Suprapubic skin (tissue), 4 donors: ENCODE measurements around the gene SPATA13. TPM values are rescaled to one million over a fixed set of nuclear protein-coding genes. Genes with fewer than 3 reads are reported as not detected.

Source experiments
- DNase-seq, 2 donors: peaks; one replicate each; pipeline ENCODE4 v3.0.0-alpha.2; 2019; ENCODE audit warnings: low spot score in 2 of 2
- H3K27ac ChIP-seq: fragments of 200-600 bp; sonication (generic); one replicate; pipeline ENCODE4 v1.5.1; 2019
- H3K27me3 ChIP-seq: fragments of 200-600 bp; sonication (generic); one replicate; pipeline ENCODE4 v1.5.1; 2019
- H3K36me3 ChIP-seq: fragments of 200-600 bp; sonication (generic); one replicate; pipeline ENCODE4 v1.5.1; 2019
- H3K4me1 ChIP-seq: fragments of 200-600 bp; sonication (generic); one replicate; pipeline ENCODE4 v1.5.1; 2019
- H3K4me3 ChIP-seq: fragments of 200-600 bp; sonication (generic); one replicate; pipeline ENCODE4 v1.5.1; 2019; ENCODE audit warnings: mild to moderate bottlenecking
- H3K9me3 ChIP-seq: fragments of 200-600 bp; sonication (generic); one replicate; pipeline ENCODE4 v1.5.1; 2019
- EP300 ChIP-seq: sonication (generic); formaldehyde crosslinking; IDR thresholded peaks from one replicate; pipeline ENCODE4 v1.6.1; 2017; ENCODE audit warnings: antibody characterized with exemption
- POLR2A ChIP-seq, 2 donors: fragments of 450-650 bp; IDR thresholded peaks; one replicate each; pipeline ENCODE4 v1.6.1; 2017; ENCODE audit warnings: antibody characterized with exemption in 2 of 2, mild to moderate bottlenecking in 2 of 2, moderate library complexity in 2 of 2
- POLR2AphosphoS5 ChIP-seq, 3 donors: sonication (generic); formaldehyde crosslinking; IDR thresholded peaks; one replicate each; pipeline ENCODE4 v1.6.1; 2017; ENCODE audit warnings: antibody characterized with exemption in 3 of 3
- WGBS: methylation state at CpG from one replicate; pipeline ENCODE4 v1.1.5; 2018; 5-methylcytosine and 5-hydroxymethylcytosine counted together
- total RNA-seq, 4 donors: library from RNA; depleted of rRNA; stranded (reverse); fragments of >200 nt; gene quantifications; one replicate each; pipeline ENCODE4 v1.1.0, GENCODE V29; 2016
- TF ChIP-seq, protein P1 (sequence below), 2 donors: fragments of 200-600 bp in 1 of 2; fragments of 450-650 bp in 1 of 2; sonication (generic) in 1 of 2; IDR thresholded peaks; one replicate each; pipeline ENCODE4 v1.5.1; 2016 to 2019; ENCODE audit warnings: antibody characterized with exemption in 2 of 2, mild to moderate bottlenecking in 1 of 2, moderate library complexity in 1 of 2

Gene SPATA13
- total RNA-seq, 4 donors from 2014 or later: 26.5 to 64.2 (median 31.6) TPM

DNA sequence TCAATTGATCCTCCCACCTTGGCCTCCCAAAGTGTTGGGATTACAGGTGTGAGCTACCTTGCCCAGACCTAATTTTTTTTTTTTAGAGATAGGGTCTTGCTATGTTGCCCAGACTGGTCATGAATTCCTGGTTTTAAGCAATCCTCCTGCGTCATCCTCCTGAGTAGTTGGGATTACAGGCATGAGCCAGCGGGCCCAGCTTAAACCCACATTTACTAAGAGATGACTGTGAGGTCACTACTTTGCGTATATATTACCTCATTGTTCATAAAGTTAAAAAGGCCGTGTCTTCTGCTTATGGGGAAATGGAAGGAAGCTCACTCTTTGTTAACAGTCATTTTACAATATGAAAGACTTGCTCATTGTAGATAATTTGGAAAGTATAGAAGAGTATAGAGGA lies 109.3 kb downstream of the SPATA13 start:
- DNase-seq: no peak
- Histone ChIP-seq H3K4me3 (no peak overlapping the region), H3K36me3 (no peaks in the 10 kb centered on the region), H3K9me3 (no peaks in the 10 kb centered on the region), H3K4me1 (peaks cover 43% of the 10 kb centered on the region), H3K27ac (no peak overlapping the region), H3K27me3 (no peaks in the 10 kb centered on the region)
- WGBS: 89% methylated on average over 4 of the region's 4 CpGs
- no peak for TF ChIP-seq EP300
- no peak for TF ChIP-seq POLR2AphosphoS5 (IDR thresholded peaks at IDR 0.05)
- no peak for TF ChIP-seq POLR2A (IDR thresholded peaks at IDR 0.05)
- TF ChIP-seq, protein P1, sequence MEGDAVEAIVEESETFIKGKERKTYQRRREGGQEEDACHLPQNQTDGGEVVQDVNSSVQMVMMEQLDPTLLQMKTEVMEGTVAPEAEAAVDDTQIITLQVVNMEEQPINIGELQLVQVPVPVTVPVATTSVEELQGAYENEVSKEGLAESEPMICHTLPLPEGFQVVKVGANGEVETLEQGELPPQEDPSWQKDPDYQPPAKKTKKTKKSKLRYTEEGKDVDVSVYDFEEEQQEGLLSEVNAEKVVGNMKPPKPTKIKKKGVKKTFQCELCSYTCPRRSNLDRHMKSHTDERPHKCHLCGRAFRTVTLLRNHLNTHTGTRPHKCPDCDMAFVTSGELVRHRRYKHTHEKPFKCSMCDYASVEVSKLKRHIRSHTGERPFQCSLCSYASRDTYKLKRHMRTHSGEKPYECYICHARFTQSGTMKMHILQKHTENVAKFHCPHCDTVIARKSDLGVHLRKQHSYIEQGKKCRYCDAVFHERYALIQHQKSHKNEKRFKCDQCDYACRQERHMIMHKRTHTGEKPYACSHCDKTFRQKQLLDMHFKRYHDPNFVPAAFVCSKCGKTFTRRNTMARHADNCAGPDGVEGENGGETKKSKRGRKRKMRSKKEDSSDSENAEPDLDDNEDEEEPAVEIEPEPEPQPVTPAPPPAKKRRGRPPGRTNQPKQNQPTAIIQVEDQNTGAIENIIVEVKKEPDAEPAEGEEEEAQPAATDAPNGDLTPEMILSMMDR (IDR thresholded peaks at IDR 0.05): no peak

DNA sequence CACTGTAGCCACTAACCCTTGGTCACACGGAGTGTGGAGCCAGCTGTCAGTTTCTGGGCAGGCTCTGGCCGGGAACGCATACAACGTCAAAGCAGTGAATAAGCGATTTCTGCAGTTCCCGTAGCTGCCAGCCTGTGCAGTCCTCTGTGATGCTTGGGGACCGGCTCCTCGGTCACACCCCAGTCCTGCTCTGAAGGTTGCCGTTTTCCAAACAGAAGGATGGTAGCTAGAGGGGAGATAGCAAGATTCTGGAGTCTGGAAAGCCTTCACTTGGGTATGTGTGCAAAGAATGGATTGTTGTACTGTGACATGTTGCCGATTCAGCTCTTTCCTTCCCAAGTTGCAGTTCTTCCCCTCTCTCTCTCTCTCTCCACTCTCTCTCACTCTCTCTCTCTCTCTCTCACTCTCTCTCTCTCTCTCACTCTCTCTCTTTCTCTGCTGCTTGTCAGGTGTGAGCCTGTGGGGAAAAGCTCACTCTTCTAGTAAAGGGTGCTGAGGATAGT lies 110.2 kb downstream of the SPATA13 start:
- H3K4me3 ChIP-seq: peak overlapping the region; percentile 44
- H3K4me1 ChIP-seq: peaks cover 46% of the 10 kb centered on the region

DNA sequence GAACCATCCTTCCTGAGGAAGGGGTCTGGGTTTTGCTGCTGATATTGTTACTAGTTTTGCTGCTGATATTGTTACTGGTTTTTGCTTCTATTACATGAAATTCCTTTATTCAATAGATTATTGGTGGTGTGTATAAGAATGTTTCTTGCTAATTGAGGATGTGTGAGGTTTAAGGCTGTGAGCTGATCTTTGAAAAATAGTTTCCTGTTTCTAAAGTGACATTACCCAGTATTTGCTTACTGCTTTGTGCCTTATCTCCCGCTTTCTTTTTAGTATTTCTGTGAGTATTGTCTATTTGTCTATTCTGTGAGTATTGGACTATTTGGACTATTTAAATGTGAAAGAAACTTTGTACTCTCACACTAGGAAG lies 110.7 kb downstream of the SPATA13 start:
- no peaks in the 10 kb centered on the region for H3K9me3 ChIP-seq
- TF ChIP-seq EP300 (no peak), POLR2A (IDR thresholded peaks at IDR 0.05) (no peak), POLR2AphosphoS5 (IDR thresholded peaks at IDR 0.05) (no peak)
- TF ChIP-seq, protein P1 (IDR thresholded peaks at IDR 0.05): no peak
- DNase-seq: no peak
- H3K27ac ChIP-seq: peak overlapping the region; percentile 88
- H3K36me3 ChIP-seq: no peaks in the 10 kb centered on the region
- peak overlapping the region; percentile 44 for H3K4me3 ChIP-seq
- no peaks in the 10 kb centered on the region for H3K27me3 ChIP-seq
- 56% methylated on average over 1 of the region's 1 CpG for WGBS
- peaks cover 46% of the 10 kb centered on the region for H3K4me1 ChIP-seq

More for the DNA sequence above, 110.2 kb downstream of the SPATA13 start:
- no peaks in the 10 kb centered on the region for H3K27me3 ChIP-seq
- 35% methylated on average over 10 of the region's 10 CpGs for WGBS
- TF ChIP-seq EP300: no peak
- DNase-seq: no peak
- peak overlapping the region; percentile 88 for H3K27ac ChIP-seq
- no peaks in the 10 kb centered on the region for H3K9me3 ChIP-seq
- H3K36me3 ChIP-seq: no peaks in the 10 kb centered on the region

DNA sequence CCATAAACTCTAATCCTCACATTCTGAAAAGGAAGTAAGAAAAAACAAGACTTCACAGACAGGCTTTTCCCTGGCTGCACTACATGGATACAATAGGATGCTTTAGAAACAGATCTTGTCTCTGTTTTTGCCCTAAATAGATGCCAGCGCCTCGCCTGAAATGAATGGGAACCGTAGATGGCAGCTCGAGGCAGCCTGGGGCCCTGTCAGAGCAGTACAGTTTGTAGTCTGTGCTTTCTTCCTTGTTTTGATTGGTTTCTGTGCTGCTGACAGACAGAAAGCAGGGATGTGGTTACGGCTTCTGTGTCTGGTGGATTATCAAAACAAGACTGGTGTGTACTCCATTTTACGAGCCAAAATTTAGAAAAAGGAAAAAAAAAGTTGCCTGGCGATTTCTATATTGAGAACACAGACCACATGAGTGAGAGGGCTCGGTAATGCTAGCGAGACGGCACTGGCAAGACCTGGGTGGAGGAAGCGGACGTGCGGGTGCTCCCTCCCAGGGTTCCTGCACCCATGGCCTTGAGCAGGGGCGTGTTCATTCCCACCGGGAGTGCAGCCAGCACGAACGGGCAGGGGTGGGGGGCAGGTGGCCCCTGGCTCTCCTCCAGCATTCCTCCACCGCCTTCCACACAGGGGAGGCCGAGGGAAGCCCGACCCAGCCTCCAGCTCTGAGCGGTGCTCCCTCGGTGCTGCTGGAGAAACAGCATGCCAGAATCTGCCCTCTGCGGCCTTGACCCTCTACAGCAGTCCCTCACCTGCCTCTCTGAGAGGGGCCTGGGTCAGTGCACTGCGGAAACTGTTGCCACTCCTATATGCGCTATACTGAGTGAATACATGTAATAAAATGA lies 111.3 kb downstream of the SPATA13 start:
- Histone ChIP-seq H3K36me3 (no peaks in the 10 kb centered on the region), H3K4me1 (peaks cover 46% of the 10 kb centered on the region), H3K9me3 (no peaks in the 10 kb centered on the region), H3K4me3 (peak overlapping the region; percentile 44), H3K27ac (peak overlapping the region; percentile 88), H3K27me3 (no peaks in the 10 kb centered on the region)
- WGBS: 19% methylated on average over 22 of the region's 25 CpGs
- TF ChIP-seq POLR2A (IDR thresholded peaks at IDR 0.05): no peak
- no peak for TF ChIP-seq POLR2AphosphoS5 (IDR thresholded peaks at IDR 0.05)
- TF ChIP-seq, protein P1 (IDR thresholded peaks at IDR 0.05): no peak
- TF ChIP-seq EP300: no peak
- DNase-seq: no peak

DNA sequence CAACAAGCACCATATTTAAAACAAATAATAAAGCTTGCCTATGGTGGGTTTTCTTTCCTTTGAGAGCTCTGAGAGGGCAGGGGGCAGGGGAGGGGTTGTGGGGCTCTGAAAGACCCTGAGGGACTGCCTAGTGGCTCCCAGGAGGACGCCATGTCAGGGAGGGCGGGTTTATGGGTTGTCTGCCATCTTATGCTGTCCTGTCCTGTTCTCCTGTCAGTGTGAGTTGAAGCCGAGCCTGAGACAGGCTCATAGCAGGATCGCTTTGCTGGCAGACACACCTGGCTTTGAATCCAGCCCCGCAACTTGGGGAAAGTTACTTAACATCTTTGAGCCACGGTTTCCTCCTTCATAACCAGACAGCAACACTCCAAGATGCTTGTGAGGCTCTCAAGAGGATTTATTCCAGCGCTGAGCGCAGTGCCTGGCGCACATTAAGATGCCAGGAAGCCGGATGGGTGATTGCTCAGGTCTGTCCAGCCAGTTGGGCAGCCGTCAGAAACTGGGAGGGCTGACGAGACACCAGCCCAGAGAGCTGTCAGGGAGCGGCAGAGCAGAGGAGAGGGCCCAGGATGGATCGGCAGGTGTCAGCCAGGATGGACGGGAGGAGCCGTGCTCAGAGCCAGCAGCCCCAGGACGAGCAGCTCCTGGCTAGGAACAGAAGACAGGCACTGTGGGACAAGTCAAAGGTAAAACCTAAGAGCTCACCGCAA lies 112.1 kb downstream of the SPATA13 start:
- 71% methylated on average over 18 of the region's 18 CpGs for WGBS
- Histone ChIP-seq H3K36me3 (no peaks in the 10 kb centered on the region), H3K27me3 (no peaks in the 10 kb centered on the region), H3K4me1 (peaks cover 44% of the 10 kb centered on the region), H3K9me3 (no peaks in the 10 kb centered on the region), H3K4me3 (peak overlapping the region; percentile 44), H3K27ac (peak overlapping the region; percentile 88)
- no peak for TF ChIP-seq EP300
- TF ChIP-seq POLR2A (IDR thresholded peaks at IDR 0.05): no peak
- TF ChIP-seq POLR2AphosphoS5 (IDR thresholded peaks at IDR 0.05): no peak
- TF ChIP-seq, protein P1 (IDR thresholded peaks at IDR 0.05): no peak
- DNase-seq: no peak
